ENCODE measurements around the gene CD3D. TPM values are rescaled to one million over a fixed set of nuclear protein-coding genes. Genes with fewer than 3 reads are reported as not detected.

CD3D gene
- total RNA-seq, 2 donors from 2014 or later, result 337 to 341 TPM

GRCh38 chr11:118343981-118344515 lies 1.5 kb upstream of the CD3D start, which contains the start of gene CD3G:
TSS of gene CD3G (plus strand) at chr11:118344344. CDS start at chr11:118344424, 80 bp downstream.
- no peaks in the 10 kb centered on the region for H3K9me3 Mint-ChIP-seq
- peaks cover 58 to 70% of the 10 kb centered on the region in 2 donors for H3K36me3 Mint-ChIP-seq
- peak; percentile 63 to 77 for DNase-seq (ENCODE audit: low spot score in 2 of 2)
- H3K27ac Mint-ChIP-seq, result peak within 1 kb of the TSS; percentile 92 to 99
- peak; percentile 38 to 75 for ATAC-seq

GRCh38 chr11:118343248-118343647 lies 743 bp upstream of the CD3D start:
- ATAC-seq, result peak; percentile 44 to 48
- Mint-ChIP-seq H3K27ac (peak overlapping the region; percentile 92 to 99), H3K36me3 (peaks cover 62 to 70% of the 10 kb centered on the region in 2 donors)

GRCh38 chr11:118341815-118342489 lies 553 bp downstream of the CD3D start:
- ATAC-seq (no peak), DNase-seq (ENCODE audit: low spot score in 2 of 2) (no peak)
- no peaks in the 10 kb centered on the region for H3K9me3 Mint-ChIP-seq
- peak overlapping the region; percentile 92 to 99 for H3K27ac Mint-ChIP-seq
- peaks cover 60 to 64% of the 10 kb centered on the region in 2 donors for H3K36me3 Mint-ChIP-seq

More at GRCh38 chr11:118343248-118343647, 743 bp upstream of the CD3D start:
- peak; percentile 43 to 61 for DNase-seq (ENCODE audit: low spot score in 2 of 2)
- H3K9me3 Mint-ChIP-seq, result no peaks in the 10 kb centered on the region

DNA sequence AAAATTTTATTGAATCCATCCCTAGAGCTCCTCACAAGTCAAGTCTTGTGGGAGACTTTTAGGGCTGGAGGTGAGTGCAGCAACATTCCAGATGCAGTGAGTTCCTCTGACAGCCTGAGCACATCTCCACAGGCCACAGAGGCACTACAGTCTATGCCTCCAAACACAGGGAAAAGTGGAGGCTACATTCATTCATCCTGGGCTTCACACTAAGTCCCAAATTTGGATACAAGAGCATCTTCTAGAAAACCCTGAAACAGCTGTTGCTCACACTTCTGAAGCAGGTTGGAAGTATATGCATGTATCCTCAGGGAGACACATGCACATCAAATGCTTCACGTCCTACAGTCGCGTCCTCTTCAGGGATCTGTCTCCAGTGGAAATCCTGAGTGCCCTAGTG lies 1.2 kb downstream of the CD3D start:
- ATAC-seq (no peak), DNase-seq (ENCODE audit: low spot score in 2 of 2) (no peak)
- Mint-ChIP-seq H3K27ac (peak overlapping the region; percentile 92 to 99), H3K9me3 (no peaks in the 10 kb centered on the region), H3K36me3 (peaks cover 56 to 66% of the 10 kb centered on the region in 2 donors)

DNA sequence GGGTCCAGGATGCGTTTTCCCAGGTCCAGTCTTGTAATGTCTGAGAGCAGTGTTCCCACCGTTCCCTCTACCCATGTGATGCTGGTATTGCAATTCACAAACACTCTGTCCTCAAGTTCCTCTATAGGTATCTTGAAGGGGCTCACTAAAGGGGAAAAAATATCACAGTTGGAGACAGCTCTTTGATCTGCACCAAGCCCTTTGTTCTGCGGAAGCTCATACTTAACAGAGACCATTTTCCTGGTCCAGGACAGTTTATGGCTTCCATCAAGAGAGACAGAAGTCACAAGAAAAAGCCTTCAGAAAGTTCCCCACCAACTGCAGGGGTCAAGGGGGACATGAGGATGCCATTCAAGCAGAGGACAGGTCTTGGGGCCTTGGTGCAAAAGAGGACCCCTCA lies 2.1 kb downstream of the CD3D start:
- Mint-ChIP-seq H3K27ac (peak overlapping the region; percentile 92 to 100), H3K36me3 (peaks cover 52 to 61% of the 10 kb centered on the region in 2 donors), H3K9me3 (no peaks in the 10 kb centered on the region)
- DNase-seq (ENCODE audit: low spot score in 2 of 2) (no peak), ATAC-seq (no peak)

DNA sequence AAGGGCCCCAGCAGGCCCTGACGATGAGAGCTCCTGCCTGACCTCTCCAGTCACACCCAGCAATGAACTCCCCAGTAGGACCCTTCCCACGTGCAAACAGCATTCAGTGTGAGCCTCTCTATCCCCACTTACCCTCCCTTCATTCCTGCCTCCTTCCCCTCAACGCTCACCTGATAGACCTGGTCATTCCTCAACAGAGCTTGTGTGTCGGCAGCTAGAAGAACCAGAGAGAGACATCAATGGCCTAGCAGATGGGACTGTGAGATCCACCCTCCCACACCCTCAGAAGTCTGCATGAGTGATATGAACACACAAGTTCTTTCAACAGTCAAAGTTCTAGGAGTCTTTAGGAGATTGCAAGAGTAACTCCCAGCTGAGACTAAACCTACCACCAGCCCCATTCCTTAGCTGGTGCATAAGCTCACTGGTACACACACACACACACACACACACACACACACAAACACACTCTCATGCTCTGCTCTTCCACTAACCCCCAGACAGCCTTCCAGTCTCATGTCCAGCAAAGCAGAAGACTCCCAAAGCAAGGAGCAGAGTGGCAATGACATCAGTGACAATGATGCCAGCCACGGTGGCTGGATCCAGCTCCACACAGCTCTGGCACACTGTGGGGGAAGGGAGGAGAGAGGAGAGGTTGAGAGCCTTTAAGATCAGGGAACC lies 3.1 kb downstream of the CD3D start:
- DNase-seq (ENCODE audit: low spot score in 2 of 2) (no peak), ATAC-seq (peak in 1 of 2 donors; percentile 10)
- Mint-ChIP-seq H3K9me3 (no peaks in the 10 kb centered on the region), H3K36me3 (peaks cover 42 to 51% of the 10 kb centered on the region in 2 donors), H3K27ac (peak overlapping the region; percentile 92 to 100)

- peak; percentile 57 to 73 for ATAC-seq
- DNase-seq (ENCODE audit: low spot score in 2 of 2), result peak; percentile 76 to 92
- H3K9me3 Mint-ChIP-seq, result no peaks in the 10 kb centered on the region
- peaks cover 35 to 45% of the 10 kb centered on the region in 2 donors for H3K36me3 Mint-ChIP-seq
- H3K27ac Mint-ChIP-seq, result peak overlapping the region; percentile 92 to 100
Observed at GRCh38 chr11:118338637-118339061, 3.9 kb downstream of the CD3D start.

DNA sequence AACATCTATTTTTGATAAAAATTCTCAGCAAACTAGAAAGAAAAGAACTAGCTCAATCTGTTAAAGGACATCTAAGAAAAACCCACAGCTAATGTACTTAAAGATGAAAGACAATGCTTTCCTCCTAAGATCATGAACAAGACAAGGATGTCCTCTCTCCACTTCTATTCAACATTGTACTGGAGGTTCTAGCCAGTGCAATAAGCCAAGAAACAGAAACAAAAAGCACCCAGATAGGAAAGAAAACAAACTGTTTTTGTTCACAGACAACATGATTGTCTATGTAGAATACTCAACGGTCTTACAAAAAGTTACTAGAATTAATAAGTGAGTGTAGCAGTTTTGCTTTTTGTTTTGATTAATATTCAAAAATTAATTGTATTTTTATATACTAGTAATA lies 7.8 kb downstream of the CD3D start:
- Mint-ChIP-seq H3K9me3 (no peaks in the 10 kb centered on the region), H3K27ac (peak overlapping the region; percentile 46 to 53), H3K36me3 (peaks cover 13 to 23% of the 10 kb centered on the region in 2 donors)
- DNase-seq (ENCODE audit: low spot score in 2 of 2) (no peak), ATAC-seq (no peak)

GRCh38 chr11:118328745-118329144 lies 13.8 kb downstream of the CD3D start:
- no peak for DNase-seq (ENCODE audit: low spot score in 2 of 2)
- Mint-ChIP-seq H3K9me3 (peaks cover 3 to 12% of the 10 kb centered on the region in 2 donors), H3K27ac (no peak overlapping the region), H3K36me3 (peaks cover 0 to 5% of the 10 kb centered on the region in 2 donors)
- no peak for ATAC-seq

GRCh38 chr11:118325283-118325682 lies 17.2 kb downstream of the CD3D start:
- H3K27ac Mint-ChIP-seq, result no peak overlapping the region
- H3K36me3 Mint-ChIP-seq, result peaks cover 4 to 5% of the 10 kb centered on the region in 2 donors
- H3K9me3 Mint-ChIP-seq, result peaks cover 3 to 12% of the 10 kb centered on the region in 2 donors
- ATAC-seq, result no peak
- DNase-seq (ENCODE audit: low spot score in 2 of 2), result no peak

GRCh38 chr11:118322721-118323120 lies 19.8 kb downstream of the CD3D start:
- peaks cover under 1 to 3% of the 10 kb centered on the region in 2 donors for H3K9me3 Mint-ChIP-seq
- ATAC-seq (no peak), DNase-seq (ENCODE audit: low spot score in 2 of 2) (no peak)
- peaks cover 1 to 4% of the 10 kb centered on the region in 2 donors for H3K36me3 Mint-ChIP-seq
- H3K27ac Mint-ChIP-seq, result no peak overlapping the region

- no peak for DNase-seq (ENCODE audit: low spot score in 2 of 2)
- no peaks in the 10 kb centered on the region for H3K9me3 Mint-ChIP-seq
- ATAC-seq, result no peak
- H3K27ac Mint-ChIP-seq, result no peak overlapping the region
- H3K36me3 Mint-ChIP-seq, result peaks cover 7 to 10% of the 10 kb centered on the region in 2 donors
Observed at GRCh38 chr11:118321386-118322082, 21.0 kb downstream of the CD3D start.

GRCh38 chr11:118320515-118320914 lies 22.0 kb downstream of the CD3D start:
- H3K36me3 Mint-ChIP-seq, result peaks cover 10% of the 10 kb centered on the region in 2 donors
- H3K9me3 Mint-ChIP-seq, result no peaks in the 10 kb centered on the region

DNA sequence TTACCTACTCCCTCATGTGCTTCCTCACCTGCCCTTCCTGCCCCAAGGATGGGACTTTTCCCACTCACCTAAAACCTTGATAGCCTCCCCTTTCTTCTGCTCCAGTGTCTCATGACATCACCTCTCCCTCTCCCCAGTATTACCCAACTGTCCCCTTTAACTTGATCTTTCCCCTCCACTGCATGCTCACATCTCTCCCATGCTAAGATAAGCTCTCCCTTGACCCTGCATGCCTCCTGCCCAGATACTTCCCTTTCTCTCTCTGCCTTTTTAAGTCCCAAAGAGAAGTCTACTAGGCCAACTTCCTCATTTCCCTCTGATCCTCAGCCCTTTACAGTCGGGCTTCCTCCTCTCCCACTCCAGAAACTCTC lies 23.2 kb downstream of the CD3D start:
- ATAC-seq (no peak), DNase-seq (ENCODE audit: low spot score in 2 of 2) (no peak)
- peak overlapping the region in 1 of 2 donors; percentile 44 for H3K27ac Mint-ChIP-seq
- peaks cover 13 to 14% of the 10 kb centered on the region in 2 donors for H3K36me3 Mint-ChIP-seq
- H3K9me3 Mint-ChIP-seq, result no peaks in the 10 kb centered on the region

More at GRCh38 chr11:118320515-118320914, 22.0 kb downstream of the CD3D start:
- DNase-seq (ENCODE audit: low spot score in 2 of 2) (no peak), ATAC-seq (no peak)
- no peak overlapping the region for H3K27ac Mint-ChIP-seq

GRCh38 chr11:118318581-118319336 lies 23.7 kb downstream of the CD3D start:
- Mint-ChIP-seq H3K9me3 (no peaks in the 10 kb centered on the region), H3K36me3 (peaks cover 13 to 20% of the 10 kb centered on the region in 2 donors), H3K27ac (peak overlapping the region in 1 of 2 donors; percentile 44)
- DNase-seq (ENCODE audit: low spot score in 2 of 2), result no peak
- peak in 1 of 2 donors; percentile 32 for ATAC-seq

DNA sequence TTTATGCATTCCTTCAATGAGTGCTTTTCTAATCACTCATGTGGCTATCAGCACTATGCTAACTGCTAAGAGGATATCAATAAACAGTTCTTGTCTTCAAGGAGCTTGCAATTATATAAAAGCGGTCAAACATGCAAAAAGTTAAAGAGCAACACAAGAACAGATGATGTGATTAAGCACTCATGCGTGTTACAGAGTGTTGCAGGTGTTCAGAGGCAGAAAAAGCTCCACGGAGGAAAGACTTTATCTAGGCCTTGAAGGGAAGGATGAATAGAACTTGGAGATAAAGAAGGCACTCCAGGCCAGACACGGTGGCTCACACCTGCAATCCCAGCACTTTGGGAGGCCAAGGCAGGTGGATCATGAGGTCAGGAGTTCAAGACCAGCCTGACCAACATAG lies 24.4 kb downstream of the CD3D start:
- H3K36me3 Mint-ChIP-seq, result peaks cover 13 to 23% of the 10 kb centered on the region in 2 donors
- no peak for DNase-seq (ENCODE audit: low spot score in 2 of 2)
- H3K27ac Mint-ChIP-seq, result no peak overlapping the region
- ATAC-seq, result no peak
- no peaks in the 10 kb centered on the region for H3K9me3 Mint-ChIP-seq
